Cardiac fibroblast (primary cell): ENCODE results near the gene SHOC2.

Experiments
- DNase-seq, 2 donors: peaks; one replicate each; pipeline versions ENCODE4 v3.0.0 to v3.0.0-alpha.2; 2010; ENCODE audit warnings: low read depth in 2 of 2
- H3K4me3 ChIP-seq, 2 donors: replicated peaks in 1 of 2; 1 replicate in 1 of 2; 2 replicates in 1 of 2; pipeline ENCODE4 v1.5.1; 2011; ENCODE audit warnings: low read depth in 2 of 2, low read length in 2 of 2, mild to moderate bottlenecking in 2 of 2, moderate library complexity in 1 of 2
- CTCF ChIP-seq: IDR thresholded peaks from one replicate; pipeline ENCODE4 v1.5.1; 2011; ENCODE audit warnings: low read depth, mild to moderate bottlenecking, low read length, inconsistent platforms

SHOC2 gene

GRCh38 chr10:110989016-110989415 lies 69.6 kb downstream of the SHOC2 start:
- H3K4me3 ChIP-seq = no peak overlapping the region
- DNase-seq = peak in 1 of 2 donors; percentile 62
- TF ChIP-seq CTCF = no peak

- TF ChIP-seq CTCF = no peak
- peak in 1 of 2 donors; percentile 50 for DNase-seq
- no peak overlapping the region for H3K4me3 ChIP-seq
Observed at GRCh38 chr10:110992006-110992800, 72.8 kb downstream of the SHOC2 start.

GRCh38 chr10:110993024-110993693 lies 73.8 kb downstream of the SHOC2 start:
- no peak overlapping the region for H3K4me3 ChIP-seq
- TF ChIP-seq CTCF = no peak
- DNase-seq = peak; percentile 56 to 89

GRCh38 chr10:110994406-110995086 lies 75.1 kb downstream of the SHOC2 start:
- no peak for TF ChIP-seq CTCF
- no peak for DNase-seq
- no peak overlapping the region for H3K4me3 ChIP-seq

GRCh38 chr10:110995301-110995700 lies 75.9 kb downstream of the SHOC2 start:
- no peak for DNase-seq
- no peak overlapping the region for H3K4me3 ChIP-seq
- no peak for TF ChIP-seq CTCF

- no peak for TF ChIP-seq CTCF
- H3K4me3 ChIP-seq = no peak overlapping the region
- DNase-seq = no peak
Observed at GRCh38 chr10:110996256-110996655, 76.9 kb downstream of the SHOC2 start.
